K562 (cell line): Measurements from ENCODE around the gene SLC28A3. TPM values are rescaled to one million over a fixed set of nuclear protein-coding genes. Genes with fewer than 3 reads are reported as not detected.

Source experiments
- CBX8 ChIP-seq: fragments of 200-600 bp; sonication (generic); IDR thresholded peaks from 2 replicates; pipeline ENCODE4 v1.6.1; 2012; ENCODE audit warnings: borderline replicate concordance, mixed run types, low read depth, mild to moderate bottlenecking, moderate library complexity, mixed read lengths, low read length, control low read depth, inconsistent platforms; ENCODE audit not compliant: poor library complexity, severe bottlenecking; ENCODE audit errors: extremely low read depth
- DMBX1 ChIP-seq: fragments of 250-450 bp; sonication (Bioruptor Pico); IDR thresholded peaks from 2 replicates; pipeline ENCODE4 v1.8.0; 2022; ENCODE audit warnings: inconsistent platforms, mild to moderate bottlenecking, moderate library complexity, borderline replicate concordance
- KAT7 ChIP-seq: sonication (generic); formaldehyde crosslinking; IDR thresholded peaks from 2 replicates; pipeline ENCODE4 v1.8.0; 2022; ENCODE audit warnings: missing genetic modification reagents, mild to moderate bottlenecking, borderline replicate concordance
- MGA ChIP-seq: fragments of 450-650 bp; IDR thresholded peaks from 2 replicates; pipeline ENCODE4 v1.6.1; 2016; ENCODE audit warnings: mild to moderate bottlenecking, moderate library complexity
- MLX ChIP-seq, 2 experiments: fragments of 450-650 bp in 1 of 2; sonication (generic) in 1 of 2; formaldehyde crosslinking; conservative IDR thresholded peaks; 2 replicates each; pipeline versions ENCODE4 v1.4.0 to v1.8.1; 2020 to 2022; ENCODE audit warnings: mild to moderate bottlenecking in 1 of 2, missing genetic modification reagents in 1 of 2
- RBM15 ChIP-seq: fragments of 200-400 bp; formaldehyde crosslinking; IDR thresholded peaks from 2 replicates; pipeline ENCODE4 v1.6.1; 2018; ENCODE audit warnings: mild to moderate bottlenecking, low read length, moderate library complexity; ENCODE audit not compliant: insufficient read depth
- SNIP1 ChIP-seq: fragments of 450-650 bp; IDR thresholded peaks from 2 replicates; pipeline ENCODE4 v1.7.1; 2017; ENCODE audit warnings: low read depth, mild to moderate bottlenecking
- ZNF586 ChIP-seq: fragments of 450-650 bp; formaldehyde crosslinking; conservative IDR thresholded peaks from 2 replicates; pipeline ENCODE4 v1.4.0; 2020; ENCODE audit warnings: mild to moderate bottlenecking, moderate library complexity
- polyA plus RNA-seq, 8 experiments: library from polyadenylated mRNA; depleted of rRNA in 4 of 8; stranded (reverse) in 5 of 8; unstranded in 3 of 8; fragments of >200 nt; fragmentation: Nextera tagmentation in 2 of 8; fragmentation: Illumina TruSeq in 1 of 8; extraction: Ambion mirVana in 2 of 8; extraction: Trizol in 1 of 8; gene quantifications; 2 replicates each; pipeline versions ENCODE4 v1.2.1 to v1.2.3, GENCODE V29; 2011 to 2014; ENCODE audit warnings: inconsistent platforms in 1 of 8, missing spikeins in 1 of 8
- total RNA-seq, 7 experiments: library from RNA; depleted of rRNA in 6 of 7; stranded (reverse); fragments of >200 nt in 6 of 7; fragmentation: Illumina TruSeq in 2 of 7; extraction: Trizol in 2 of 7; gene quantifications; 2 replicates each; pipeline versions ENCODE4 v1.2.1 to v1.2.3, GENCODE V29; 2011 to 2021; ENCODE audit warnings: low replicate concordance in 1 of 7

Gene SLC28A3
- total and polyA plus RNA-seq, 9 of the 15 experiments (the other 6 are each of a cell fraction or from before 2014, with no cell fraction given): not detected

- TF ChIP-seq CBX8 (no peak), RBM15 (no peak), MLX (CRISPR knock-in tag; conservative IDR thresholded peaks at IDR 0.05) (no peak), KAT7 (CRISPR knock-in tag) (no peak), ZNF586 (no peak), SNIP1 (no peak), DMBX1 (CRISPR knock-in tag) (no peak), MGA (no peak)
Observed at GRCh38 chr9:84319632-84320031, 20.9 kb downstream of the SLC28A3 start (continued).
